ENCODE results near the gene CD44.

CD44 gene

GRCh38 chr11:35248558-35249323 lies 109.8 kb downstream of the CD44 start:
- Histone ChIP-seq H3K4me1 (ENCODE audit: control insufficient read depth, insufficient read depth, low read length, poor library complexity, severe bottlenecking) (peaks cover 26% of the 10 kb centered on the region), H3K27me3 (replicated peaks; ENCODE audit: control insufficient read depth, insufficient read depth, low read length, poor library complexity, severe bottlenecking) (no peaks in the 10 kb centered on the region), H3K4me3 (ENCODE audit: insufficient read depth, low read depth, low read length, poor library complexity, severe bottlenecking) (no peak overlapping the region), H3K36me3 (ENCODE audit: control insufficient read depth, insufficient read depth, low read length) (no peaks in the 10 kb centered on the region), H3K9me3 (ENCODE audit: control insufficient read depth, low read length) (peaks cover 5% of the 10 kb centered on the region), H3K27ac (ENCODE audit: insufficient read depth, low read length, poor library complexity, severe bottlenecking) (peak overlapping the region; percentile 57)
- no peak for DNase-seq

GRCh38 chr11:35250192-35250591 lies 111.2 kb downstream of the CD44 start:
- peaks cover 5% of the 10 kb centered on the region for H3K9me3 ChIP-seq (ENCODE audit: control insufficient read depth, low read length)
- H3K27ac ChIP-seq (ENCODE audit: insufficient read depth, low read length, poor library complexity, severe bottlenecking) = no peak overlapping the region
- no peak overlapping the region for H3K4me3 ChIP-seq (ENCODE audit: insufficient read depth, low read depth, low read length, poor library complexity, severe bottlenecking)
- H3K4me1 ChIP-seq (ENCODE audit: control insufficient read depth, insufficient read depth, low read length, poor library complexity, severe bottlenecking) = peaks cover 22% of the 10 kb centered on the region
- no peak for DNase-seq
- H3K36me3 ChIP-seq (ENCODE audit: control insufficient read depth, insufficient read depth, low read length) = no peaks in the 10 kb centered on the region
- H3K27me3 ChIP-seq (replicated peaks; ENCODE audit: control insufficient read depth, insufficient read depth, low read length, poor library complexity, severe bottlenecking) = no peaks in the 10 kb centered on the region

GRCh38 chr11:35250621-35251020 lies 111.7 kb downstream of the CD44 start:
- Histone ChIP-seq H3K27me3 (replicated peaks; ENCODE audit: control insufficient read depth, insufficient read depth, low read length, poor library complexity, severe bottlenecking) (no peaks in the 10 kb centered on the region), H3K9me3 (ENCODE audit: control insufficient read depth, low read length) (peaks cover 5% of the 10 kb centered on the region)
- no peak for DNase-seq

GRCh38 chr11:35253237-35253636 lies 114.3 kb downstream of the CD44 start:
- DNase-seq = no peak
- no peaks in the 10 kb centered on the region for H3K36me3 ChIP-seq (ENCODE audit: control insufficient read depth, insufficient read depth, low read length)
- no peak overlapping the region for H3K27ac ChIP-seq (ENCODE audit: insufficient read depth, low read length, poor library complexity, severe bottlenecking)

More at GRCh38 chr11:35250621-35251020, 111.7 kb downstream of the CD44 start:
- no peak overlapping the region for H3K4me3 ChIP-seq (ENCODE audit: insufficient read depth, low read depth, low read length, poor library complexity, severe bottlenecking)
- H3K4me1 ChIP-seq (ENCODE audit: control insufficient read depth, insufficient read depth, low read length, poor library complexity, severe bottlenecking) = peaks cover 22% of the 10 kb centered on the region
- H3K27ac ChIP-seq (ENCODE audit: insufficient read depth, low read length, poor library complexity, severe bottlenecking) = no peak overlapping the region
- no peaks in the 10 kb centered on the region for H3K36me3 ChIP-seq (ENCODE audit: control insufficient read depth, insufficient read depth, low read length)

GRCh38 chr11:35255514-35255913 lies 116.5 kb downstream of the CD44 start:
- Histone ChIP-seq H3K9me3 (ENCODE audit: control insufficient read depth, low read length) (no peaks in the 10 kb centered on the region), H3K36me3 (ENCODE audit: control insufficient read depth, insufficient read depth, low read length) (no peaks in the 10 kb centered on the region), H3K27me3 (replicated peaks; ENCODE audit: control insufficient read depth, insufficient read depth, low read length, poor library complexity, severe bottlenecking) (no peaks in the 10 kb centered on the region), H3K4me1 (ENCODE audit: control insufficient read depth, insufficient read depth, low read length, poor library complexity, severe bottlenecking) (peaks cover 16% of the 10 kb centered on the region), H3K4me3 (ENCODE audit: insufficient read depth, low read depth, low read length, poor library complexity, severe bottlenecking) (no peak overlapping the region), H3K27ac (ENCODE audit: insufficient read depth, low read length, poor library complexity, severe bottlenecking) (no peak overlapping the region)
- no peak for DNase-seq

More at GRCh38 chr11:35253237-35253636, 114.3 kb downstream of the CD44 start:
- peaks cover 5% of the 10 kb centered on the region for H3K9me3 ChIP-seq (ENCODE audit: control insufficient read depth, low read length)
- H3K4me1 ChIP-seq (ENCODE audit: control insufficient read depth, insufficient read depth, low read length, poor library complexity, severe bottlenecking) = peaks cover 20% of the 10 kb centered on the region
- H3K4me3 ChIP-seq (ENCODE audit: insufficient read depth, low read depth, low read length, poor library complexity, severe bottlenecking) = no peak overlapping the region
- no peaks in the 10 kb centered on the region for H3K27me3 ChIP-seq (replicated peaks; ENCODE audit: control insufficient read depth, insufficient read depth, low read length, poor library complexity, severe bottlenecking)

GRCh38 chr11:35256296-35256695 lies 117.3 kb downstream of the CD44 start:
- Histone ChIP-seq H3K9me3 (ENCODE audit: control insufficient read depth, low read length) (no peaks in the 10 kb centered on the region), H3K27me3 (replicated peaks; ENCODE audit: control insufficient read depth, insufficient read depth, low read length, poor library complexity, severe bottlenecking) (no peaks in the 10 kb centered on the region), H3K4me3 (ENCODE audit: insufficient read depth, low read depth, low read length, poor library complexity, severe bottlenecking) (no peak overlapping the region), H3K36me3 (ENCODE audit: control insufficient read depth, insufficient read depth, low read length) (no peaks in the 10 kb centered on the region), H3K27ac (ENCODE audit: insufficient read depth, low read length, poor library complexity, severe bottlenecking) (no peak overlapping the region), H3K4me1 (ENCODE audit: control insufficient read depth, insufficient read depth, low read length, poor library complexity, severe bottlenecking) (peaks cover 16% of the 10 kb centered on the region)
- no peak for DNase-seq

GRCh38 chr11:35257281-35257680 lies 118.3 kb downstream of the CD44 start:
- H3K36me3 ChIP-seq (ENCODE audit: control insufficient read depth, insufficient read depth, low read length) = no peaks in the 10 kb centered on the region
- H3K4me1 ChIP-seq (ENCODE audit: control insufficient read depth, insufficient read depth, low read length, poor library complexity, severe bottlenecking) = peaks cover 16% of the 10 kb centered on the region
- H3K27ac ChIP-seq (ENCODE audit: insufficient read depth, low read length, poor library complexity, severe bottlenecking) = peak overlapping the region; percentile 13
- no peaks in the 10 kb centered on the region for H3K27me3 ChIP-seq (replicated peaks; ENCODE audit: control insufficient read depth, insufficient read depth, low read length, poor library complexity, severe bottlenecking)
- no peak overlapping the region for H3K4me3 ChIP-seq (ENCODE audit: insufficient read depth, low read depth, low read length, poor library complexity, severe bottlenecking)
- H3K9me3 ChIP-seq (ENCODE audit: control insufficient read depth, low read length) = no peaks in the 10 kb centered on the region
- DNase-seq = no peak

GRCh38 chr11:35259529-35259928 lies 120.6 kb downstream of the CD44 start:
- H3K4me1 ChIP-seq (ENCODE audit: control insufficient read depth, insufficient read depth, low read length, poor library complexity, severe bottlenecking) = peaks cover 16% of the 10 kb centered on the region
- H3K36me3 ChIP-seq (ENCODE audit: control insufficient read depth, insufficient read depth, low read length) = no peaks in the 10 kb centered on the region
- no peak overlapping the region for H3K4me3 ChIP-seq (ENCODE audit: insufficient read depth, low read depth, low read length, poor library complexity, severe bottlenecking)
- no peaks in the 10 kb centered on the region for H3K27me3 ChIP-seq (replicated peaks; ENCODE audit: control insufficient read depth, insufficient read depth, low read length, poor library complexity, severe bottlenecking)
- DNase-seq = no peak
- H3K27ac ChIP-seq (ENCODE audit: insufficient read depth, low read length, poor library complexity, severe bottlenecking) = no peak overlapping the region
- no peaks in the 10 kb centered on the region for H3K9me3 ChIP-seq (ENCODE audit: control insufficient read depth, low read length)

GRCh38 chr11:35260342-35260985 lies 121.5 kb downstream of the CD44 start:
- H3K4me3 ChIP-seq (ENCODE audit: insufficient read depth, low read depth, low read length, poor library complexity, severe bottlenecking) = no peak overlapping the region
- H3K9me3 ChIP-seq (ENCODE audit: control insufficient read depth, low read length) = no peaks in the 10 kb centered on the region
- peaks cover 16% of the 10 kb centered on the region for H3K4me1 ChIP-seq (ENCODE audit: control insufficient read depth, insufficient read depth, low read length, poor library complexity, severe bottlenecking)
- H3K27ac ChIP-seq (ENCODE audit: insufficient read depth, low read length, poor library complexity, severe bottlenecking) = no peak overlapping the region
- no peaks in the 10 kb centered on the region for H3K27me3 ChIP-seq (replicated peaks; ENCODE audit: control insufficient read depth, insufficient read depth, low read length, poor library complexity, severe bottlenecking)
- no peak for DNase-seq
- no peaks in the 10 kb centered on the region for H3K36me3 ChIP-seq (ENCODE audit: control insufficient read depth, insufficient read depth, low read length)

DNA sequence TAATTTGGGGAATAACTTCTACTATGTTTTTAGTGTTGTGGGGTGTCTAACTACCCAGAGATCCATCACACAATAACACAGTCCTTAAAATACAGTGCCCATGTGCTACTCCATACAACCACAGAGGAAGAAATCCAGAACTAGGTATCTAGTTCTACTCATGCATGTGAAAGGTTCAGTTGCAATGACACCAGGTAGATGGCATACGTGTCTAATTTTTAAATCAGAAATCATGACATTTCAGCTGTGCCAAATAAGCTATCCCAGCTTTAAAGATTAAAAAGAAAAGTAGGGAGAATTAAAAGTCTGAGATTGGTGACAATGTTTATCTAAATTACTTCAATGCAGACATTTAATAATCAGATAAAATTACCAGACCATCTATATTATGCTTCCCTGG lies 122.2 kb downstream of the CD44 start:
- H3K4me3 ChIP-seq (ENCODE audit: insufficient read depth, low read depth, low read length, poor library complexity, severe bottlenecking) = no peak overlapping the region
- no peaks in the 10 kb centered on the region for H3K9me3 ChIP-seq (ENCODE audit: control insufficient read depth, low read length)
- no peak for DNase-seq
- no peak overlapping the region for H3K27ac ChIP-seq (ENCODE audit: insufficient read depth, low read length, poor library complexity, severe bottlenecking)
- peaks cover 16% of the 10 kb centered on the region for H3K4me1 ChIP-seq (ENCODE audit: control insufficient read depth, insufficient read depth, low read length, poor library complexity, severe bottlenecking)
- H3K27me3 ChIP-seq (replicated peaks; ENCODE audit: control insufficient read depth, insufficient read depth, low read length, poor library complexity, severe bottlenecking) = no peaks in the 10 kb centered on the region
- no peaks in the 10 kb centered on the region for H3K36me3 ChIP-seq (ENCODE audit: control insufficient read depth, insufficient read depth, low read length)
